Glutamatergic neuron (in vitro differentiated cells): ENCODE results near the gene PXK. TPM values are rescaled to one million over a fixed set of nuclear protein-coding genes. Genes with fewer than 3 reads are reported as not detected.

Source experiments
- DNase-seq: peaks from one replicate; pipeline ENCODE4 v3.0.0; 2022
- H3K27ac Mint-ChIP-seq: one replicate; pipeline ENCODE4 v1.8.0; 2020; ENCODE audit warnings: mild to moderate bottlenecking, mixed read lengths, inconsistent platforms; ENCODE audit not compliant: unreplicated experiment
- H3K27me3 Mint-ChIP-seq: one replicate; pipeline ENCODE4 v1.8.0; 2020; ENCODE audit warnings: mild to moderate bottlenecking, moderate library complexity, mixed read lengths, inconsistent platforms; ENCODE audit not compliant: unreplicated experiment
- H3K36me3 Mint-ChIP-seq: one replicate; pipeline ENCODE4 v1.8.0; 2020; ENCODE audit warnings: mild to moderate bottlenecking, mixed read lengths, inconsistent platforms; ENCODE audit not compliant: unreplicated experiment
- H3K4me1 Mint-ChIP-seq: one replicate; pipeline ENCODE4 v1.8.0; 2020; ENCODE audit warnings: mild to moderate bottlenecking, low read depth, mixed read lengths, inconsistent platforms; ENCODE audit not compliant: unreplicated experiment
- H3K4me3 Mint-ChIP-seq: one replicate; pipeline ENCODE4 v1.8.0; 2020; ENCODE audit warnings: mild to moderate bottlenecking, mixed read lengths, inconsistent platforms; ENCODE audit not compliant: unreplicated experiment
- H3K9me3 Mint-ChIP-seq: one replicate; pipeline ENCODE4 v1.8.0; 2020; ENCODE audit warnings: mild to moderate bottlenecking, moderate library complexity, mixed read lengths, inconsistent platforms; ENCODE audit not compliant: unreplicated experiment
- CTCF ChIP-seq: fragments of 200-600 bp; sonication (generic); IDR thresholded peaks from one replicate; pipeline ENCODE4 v1.5.0; 2021; ENCODE audit not compliant: partially characterized antibody, unreplicated experiment
- total RNA-seq: library from RNA; stranded (reverse); fragmentation: NEBNext Ultra II Directional; extraction: Animal tissue kit (Norgen Biotek cat#: 25700); gene quantifications from one replicate; pipeline ENCODE4 v1.2.1, GENCODE V29; 2021; ENCODE audit not compliant: unreplicated experiment

Gene PXK
- total RNA-seq, 1 donor from 2014 or later, result 14.0 TPM

- Mint-ChIP-seq H3K36me3 (no peaks in the 10 kb centered on the region), H3K27ac (no peak overlapping the region), H3K4me3 (no peak overlapping the region), H3K9me3 (no peaks in the 10 kb centered on the region), H3K27me3 (peaks cover 2% of the 10 kb centered on the region), H3K4me1 (peaks cover 16% of the 10 kb centered on the region)
- no peak for DNase-seq
- TF ChIP-seq CTCF, result no peak
Observed at GRCh38 chr3:58391156-58391865, 58.6 kb downstream of the PXK start.

DNA sequence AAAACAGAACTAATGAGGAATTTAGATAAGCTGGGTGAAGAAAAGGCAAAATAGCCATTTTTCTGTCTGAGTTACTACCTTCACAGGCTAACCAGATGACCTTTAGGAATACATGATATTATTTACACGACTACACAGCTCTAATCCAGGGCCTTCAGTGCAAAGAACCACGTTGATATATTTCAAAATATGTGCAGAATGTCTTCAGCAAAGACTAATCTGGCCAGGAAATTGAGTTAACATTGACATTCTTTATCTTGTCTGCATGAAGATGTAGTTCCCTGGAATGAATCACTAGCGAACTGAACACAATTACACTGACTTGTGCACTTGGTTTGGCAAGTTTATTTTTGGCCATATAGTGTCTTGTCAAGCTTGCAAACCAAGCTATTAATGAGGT, 59.5 kb downstream of the PXK start:
- Mint-ChIP-seq H3K9me3 (no peaks in the 10 kb centered on the region), H3K36me3 (no peaks in the 10 kb centered on the region), H3K4me1 (peaks cover 14% of the 10 kb centered on the region), H3K27ac (no peak overlapping the region), H3K27me3 (peaks cover 2% of the 10 kb centered on the region), H3K4me3 (no peak overlapping the region)
- no peak for DNase-seq
- TF ChIP-seq CTCF, result no peak

DNA sequence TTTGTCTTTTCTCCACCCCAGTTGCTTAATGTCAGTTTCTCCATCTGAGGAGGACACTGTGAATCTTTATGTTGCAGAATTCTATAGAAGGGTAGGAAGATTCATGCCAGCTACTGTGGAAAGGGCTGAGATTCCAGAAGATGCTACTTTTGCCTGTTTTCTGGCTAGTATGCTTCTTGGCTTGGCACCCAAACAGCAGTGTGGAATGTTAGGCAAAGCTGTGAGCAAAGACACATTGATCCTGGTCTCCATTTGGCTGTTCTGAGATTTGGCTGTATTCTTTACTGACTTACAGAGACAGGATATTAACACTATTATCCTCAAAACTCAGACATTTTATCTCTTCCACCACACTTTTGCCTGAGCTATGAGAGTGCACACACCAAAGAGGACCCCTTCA, 61.6 kb downstream of the PXK start:
- Mint-ChIP-seq H3K9me3 (no peaks in the 10 kb centered on the region), H3K27ac (no peak overlapping the region), H3K4me3 (no peak overlapping the region), H3K4me1 (no peaks in the 10 kb centered on the region), H3K27me3 (no peaks in the 10 kb centered on the region), H3K36me3 (no peaks in the 10 kb centered on the region)
- no peak for TF ChIP-seq CTCF
- DNase-seq, result no peak

DNA sequence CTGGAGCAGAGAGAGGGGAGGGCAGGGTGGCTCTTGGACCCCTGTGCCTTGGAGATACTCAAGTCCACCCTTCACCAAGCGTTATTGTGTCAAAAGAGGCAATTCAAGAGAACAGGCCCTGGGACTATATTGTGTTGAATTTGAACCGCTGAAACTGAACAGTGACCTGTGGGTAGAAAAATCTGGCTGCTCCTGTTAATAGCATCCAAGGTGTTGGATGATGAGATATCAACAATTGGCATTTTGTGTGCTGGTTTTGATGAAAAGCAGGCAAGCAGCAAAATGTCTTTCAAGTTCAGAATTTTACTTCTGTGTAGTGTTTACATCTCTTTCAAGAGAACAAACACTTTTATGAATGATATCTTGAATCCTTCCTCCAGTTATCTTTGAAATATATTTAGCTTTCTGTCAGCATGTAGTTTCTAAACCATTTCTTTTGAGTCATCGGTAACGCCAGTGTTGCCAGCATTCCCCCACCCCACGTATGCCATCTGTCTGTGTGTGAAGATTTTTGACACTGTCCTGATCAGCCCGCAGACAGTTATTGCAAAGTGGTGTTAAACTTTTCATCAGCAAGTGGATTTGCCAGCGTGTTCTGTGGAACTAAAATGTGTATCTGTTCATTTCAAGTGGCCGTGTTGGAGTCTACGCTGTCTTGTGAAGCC, 66.1 kb downstream of the PXK start:
- no peaks in the 10 kb centered on the region for H3K27me3 Mint-ChIP-seq
- no peak overlapping the region for H3K4me3 Mint-ChIP-seq
- TF ChIP-seq CTCF, result no peak
- H3K27ac Mint-ChIP-seq, result no peak overlapping the region
- H3K4me1 Mint-ChIP-seq, result no peaks in the 10 kb centered on the region
- H3K36me3 Mint-ChIP-seq, result no peaks in the 10 kb centered on the region
- no peak for DNase-seq
- H3K9me3 Mint-ChIP-seq, result no peaks in the 10 kb centered on the region

DNA sequence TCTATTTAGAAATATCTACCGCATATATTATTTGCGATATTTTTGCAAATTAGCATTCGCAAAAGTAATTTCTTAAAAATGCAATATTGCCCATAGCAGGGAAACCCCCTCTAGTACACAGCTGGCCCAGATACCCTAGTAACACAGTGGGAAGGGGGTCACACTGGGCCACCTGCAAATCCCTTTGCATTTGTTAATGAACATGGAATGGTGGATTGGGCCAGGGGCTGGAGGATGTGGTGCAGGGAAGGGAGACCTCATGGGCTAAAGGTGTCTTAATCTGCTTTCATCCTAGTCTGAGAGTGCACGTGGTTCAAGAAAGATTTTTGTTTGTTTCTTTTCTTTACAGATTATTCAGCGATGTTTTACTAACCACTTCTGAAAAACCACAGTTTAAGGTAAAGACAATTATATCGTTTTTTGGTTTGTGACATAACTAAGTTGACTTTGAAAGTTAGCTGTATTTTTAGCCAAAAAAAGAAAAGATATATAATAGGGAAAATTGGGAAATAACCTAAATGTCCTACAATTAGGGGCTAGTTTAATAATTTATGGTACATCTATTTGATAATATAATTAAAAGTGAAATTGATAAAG, 70.9 kb downstream of the PXK start:
- Mint-ChIP-seq H3K9me3 (peaks cover 3% of the 10 kb centered on the region), H3K4me3 (no peak overlapping the region), H3K36me3 (peaks cover 4% of the 10 kb centered on the region), H3K27me3 (no peaks in the 10 kb centered on the region), H3K4me1 (no peaks in the 10 kb centered on the region), H3K27ac (no peak overlapping the region)
- no peak for DNase-seq
- TF ChIP-seq CTCF, result no peak
